Body of pancreas (tissue), 4 donors: Measurements from ENCODE around the gene C1GALT1.

ENCODE experiments used
- CTCF ChIP-seq, 7 experiments: fragments of 450-650 bp in 4 of 7; fragments of 200-600 bp in 3 of 7; sonication (generic) in 3 of 7; IDR thresholded peaks; one replicate each; pipeline ENCODE4 v1.5.1; 2016 to 2019; ENCODE audit warnings: antibody characterized with exemption in 7 of 7
- POLR2A ChIP-seq, 3 donors: fragments of 450-650 bp; IDR thresholded peaks; one replicate each; pipeline ENCODE4 v1.6.1; 2016; ENCODE audit warnings: antibody characterized with exemption in 3 of 3, mild to moderate bottlenecking in 2 of 3

- TF ChIP-seq CTCF (IDR thresholded peaks at IDR 0.05): no peak
- no peak for TF ChIP-seq POLR2A (IDR thresholded peaks at IDR 0.05)
Measured at GRCh38 chr7:7157177-7157886, 25.0 kb upstream of the C1GALT1 start.
